IPS DF 4.7 (cell line): ENCODE data around the gene S100A8.
"Not testable (repeated sequence)": the region's sequence is repeated elsewhere in the genome, so short reads cannot be mapped to it uniquely, and the experiment has no call there.

Experiments
- DNase-seq: peaks from one replicate; pipeline ENCODE4 v3.0.0-alpha.2; 2013; ENCODE audit warnings: low spot score; ENCODE audit errors: extremely low read depth

S100A8 gene

DNA sequence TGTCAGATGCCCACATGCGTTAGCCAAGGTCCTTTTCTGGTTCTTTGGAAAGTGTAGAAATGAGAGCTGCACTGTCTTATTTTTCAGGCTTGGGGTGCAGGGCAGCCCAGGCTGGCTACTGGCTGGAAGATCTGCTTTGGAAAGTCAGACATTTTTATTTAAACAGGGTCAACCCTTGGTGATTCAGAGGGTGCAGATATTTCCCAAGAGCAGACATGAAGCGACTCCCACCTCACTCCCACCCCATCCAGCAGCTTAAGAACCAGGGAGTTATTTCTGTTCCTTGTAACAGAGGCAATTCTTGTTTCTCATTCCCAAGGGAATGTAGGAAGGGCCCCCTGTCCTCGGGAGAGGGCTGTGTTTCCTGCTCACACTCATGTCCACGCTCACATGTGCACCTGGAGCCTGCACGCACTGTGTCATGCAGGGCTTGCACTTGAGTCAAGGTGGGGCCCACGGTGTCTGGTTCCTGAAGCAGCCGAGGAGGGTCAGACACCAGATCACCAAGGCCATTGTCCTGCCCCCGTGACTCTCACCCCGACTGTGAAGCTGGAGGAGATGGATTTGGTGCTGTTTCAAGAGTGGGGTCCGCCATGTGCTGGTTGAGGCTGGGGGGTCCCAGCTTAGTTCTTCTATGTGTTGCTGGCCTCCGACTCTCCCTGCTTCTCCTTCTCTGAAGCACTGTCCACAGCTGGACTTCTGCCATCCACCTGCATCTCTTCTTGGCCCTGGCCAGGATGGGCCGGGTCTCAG, 26.4 kb upstream of the S100A8 start:
- DNase-seq = no peak

- no peak for DNase-seq
Observed at GRCh38 chr1:153415850-153416570, 25.1 kb upstream of the S100A8 start, which contains the start of gene S100A7A. TSS of gene S100A7A (plus strand) at chr1:153416520. CDS start at chr1:153418083, 1,563 bp downstream.

DNA sequence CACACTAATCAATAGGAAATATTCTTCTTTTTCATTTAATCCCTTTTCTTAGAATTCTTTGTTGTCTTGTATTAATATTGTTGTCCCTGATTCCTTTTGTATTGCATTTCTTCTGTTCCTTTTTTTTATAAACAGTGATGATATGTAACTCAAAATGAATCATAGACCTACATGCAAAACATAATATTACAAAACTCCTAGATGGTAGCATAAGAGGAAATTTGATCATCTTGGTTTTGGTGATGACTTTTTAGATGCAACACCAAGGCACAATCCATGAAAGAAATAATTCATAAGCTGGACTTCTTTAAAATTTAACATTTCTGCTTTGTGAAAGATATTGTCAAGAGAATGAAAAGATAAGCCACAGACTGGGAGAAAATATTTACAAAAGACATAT, 23.1 kb upstream of the S100A8 start:
- not testable (repeated sequence) for DNase-seq

- DNase-seq = not testable (repeated sequence)
Observed at GRCh38 chr1:153407274-153407673, 16.4 kb upstream of the S100A8 start.

- DNase-seq = not testable (repeated sequence)
Observed at GRCh38 chr1:153405825-153406599, 15.1 kb upstream of the S100A8 start.

GRCh38 chr1:153404768-153405167, 13.9 kb upstream of the S100A8 start:
- DNase-seq = no peak

DNA sequence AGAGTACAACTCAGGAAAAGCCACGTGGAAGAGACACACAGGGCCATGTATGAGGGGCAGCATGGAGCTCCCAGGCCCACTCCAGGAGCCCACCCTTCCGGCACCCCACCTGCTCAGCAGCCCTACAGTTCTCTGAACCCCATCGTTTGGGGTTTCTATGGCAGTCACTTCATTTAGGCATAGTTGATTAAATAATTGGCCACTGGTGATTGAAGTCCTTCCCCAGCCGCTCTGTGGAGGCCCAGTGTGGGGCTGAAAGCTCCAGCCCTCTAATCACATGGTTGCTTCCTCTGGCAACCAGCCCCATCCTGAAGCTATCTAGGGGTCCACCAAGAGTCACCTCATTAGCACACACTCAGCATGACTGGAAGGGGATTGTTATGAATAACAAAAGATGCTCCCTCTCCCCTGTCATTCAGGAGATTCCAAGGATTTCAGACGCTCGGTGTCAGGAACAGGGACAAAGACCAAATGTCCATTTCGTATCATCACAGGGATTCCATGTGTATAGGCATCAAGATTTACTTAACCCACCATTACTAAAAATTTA, 13.3 kb upstream of the S100A8 start:
- DNase-seq = no peak

GRCh38 chr1:153403421-153404085, 12.7 kb upstream of the S100A8 start:
- DNase-seq = no peak

DNA sequence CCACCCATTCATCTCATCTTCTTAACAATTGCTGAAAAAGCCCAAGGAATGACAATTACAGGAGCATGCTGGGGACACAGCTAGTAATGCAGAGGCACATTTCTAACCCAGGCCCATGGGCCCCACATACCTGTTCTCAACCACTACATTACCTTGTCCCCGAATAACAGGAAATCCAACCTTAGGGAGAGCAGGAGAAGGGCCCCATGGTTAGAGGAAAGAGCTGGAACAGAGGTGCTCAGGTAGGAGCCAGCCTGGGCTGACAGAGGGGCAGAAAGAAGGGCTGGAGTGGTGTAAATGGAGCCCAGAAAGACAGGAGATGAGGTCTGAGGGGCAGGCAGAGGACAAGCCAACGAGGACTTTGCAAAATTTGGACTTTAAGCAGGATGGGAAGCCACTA, 11.4 kb upstream of the S100A8 start:
- no peak for DNase-seq

DNA sequence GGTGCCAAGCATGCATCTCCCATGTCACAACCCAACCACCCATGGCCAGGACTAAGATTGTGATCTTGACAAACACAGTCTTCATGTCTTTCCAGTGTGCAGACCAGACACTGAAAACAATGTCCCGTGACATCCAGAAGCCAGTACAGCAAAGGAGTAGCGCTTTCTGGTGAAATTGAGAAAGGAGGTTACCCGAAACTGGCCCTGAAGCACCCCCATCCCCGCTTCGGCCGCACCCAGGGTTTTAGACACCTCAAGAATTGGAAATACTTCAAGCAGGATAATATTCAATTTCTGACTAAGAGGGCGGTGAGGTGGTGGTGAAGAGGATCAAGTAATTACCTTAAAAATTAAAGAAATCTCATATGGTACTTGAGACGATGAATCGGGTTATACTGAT, 10.6 kb upstream of the S100A8 start:
- no peak for DNase-seq

DNA sequence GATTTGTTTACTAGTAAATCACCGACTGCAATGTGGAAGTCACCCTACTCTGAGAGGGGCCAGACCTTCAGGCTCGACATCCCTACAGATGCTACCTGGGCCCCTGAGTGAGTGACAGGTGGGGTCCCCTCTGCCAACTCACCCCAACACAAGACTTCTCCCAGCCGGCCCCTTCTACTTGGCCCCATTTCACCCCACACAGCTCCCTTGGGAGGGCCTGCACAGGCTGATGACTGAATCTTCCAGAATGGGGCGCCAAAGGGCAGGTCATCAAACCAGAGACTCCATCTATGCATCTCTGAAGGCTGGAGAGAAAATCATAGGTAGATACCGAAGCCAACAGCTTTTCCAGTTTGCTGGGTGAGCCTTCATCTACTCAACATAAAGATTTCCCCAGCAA, 9.4 kb upstream of the S100A8 start:
- no peak for DNase-seq

- no peak for DNase-seq
Observed at GRCh38 chr1:153399401-153400055, 8.7 kb upstream of the S100A8 start.

DNA sequence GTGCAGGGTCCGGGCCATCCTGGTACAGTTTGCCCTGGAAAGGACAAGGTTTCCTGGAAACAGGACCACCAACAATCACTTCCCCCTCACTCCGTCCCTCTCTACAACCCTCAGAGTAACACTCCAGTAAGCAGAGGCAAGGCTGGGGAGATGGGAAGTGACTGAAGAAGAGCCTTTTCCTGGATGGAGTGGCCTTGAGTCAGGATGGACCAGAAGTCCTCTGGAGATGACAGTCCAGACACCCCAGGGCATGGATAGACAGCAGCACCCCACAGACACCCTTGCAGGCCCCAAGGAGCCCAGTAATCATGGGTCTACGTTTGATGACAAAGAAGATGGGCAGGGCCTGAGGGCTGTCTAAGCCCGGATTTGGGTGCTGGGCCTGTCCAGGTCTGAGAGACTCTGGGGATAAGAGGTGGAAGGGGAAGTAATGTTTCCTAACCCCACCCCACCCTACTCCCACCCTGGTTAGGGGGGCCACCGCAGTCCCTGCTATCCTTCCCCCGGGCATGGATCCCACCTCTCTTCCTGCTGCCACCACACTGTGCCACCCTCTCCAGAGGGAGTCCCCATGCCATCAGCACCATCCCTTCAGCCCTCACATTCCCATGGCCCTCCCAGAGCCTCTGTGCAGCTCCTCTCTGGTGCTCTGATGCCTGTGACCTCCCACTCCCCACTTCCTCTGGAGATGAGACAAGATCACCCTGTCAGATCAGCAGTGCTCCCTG, 7.2 kb upstream of the S100A8 start:
- no peak for DNase-seq

- no peak for DNase-seq
Observed at GRCh38 chr1:153397051-153397923, 6.4 kb upstream of the S100A8 start.

GRCh38 chr1:153396461-153396860, 5.6 kb upstream of the S100A8 start:
- DNase-seq = no peak

GRCh38 chr1:153395776-153396175, 4.9 kb upstream of the S100A8 start:
- DNase-seq = no peak

GRCh38 chr1:153395136-153395685, 4.3 kb upstream of the S100A8 start:
- DNase-seq = no peak

DNA sequence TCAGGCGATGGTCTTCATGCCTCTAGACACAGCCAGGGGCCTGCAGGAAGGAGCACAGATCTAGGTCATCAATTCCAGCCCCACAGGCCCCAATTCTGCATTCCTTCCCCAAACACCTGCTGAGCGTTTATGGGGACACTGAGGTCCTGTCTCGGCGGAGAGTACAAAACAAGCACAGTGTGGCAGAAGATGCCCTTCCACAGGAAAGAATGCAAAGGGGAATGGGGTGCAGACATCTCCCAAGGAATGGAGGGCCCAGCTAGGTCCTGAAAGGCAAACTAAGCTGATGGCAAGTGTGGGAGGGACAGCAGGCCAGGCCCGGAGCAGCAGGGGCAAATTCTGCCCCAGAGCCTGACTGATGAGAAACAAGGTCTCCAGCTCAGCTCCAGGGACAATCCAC, 3.5 kb upstream of the S100A8 start:
- no peak for DNase-seq

GRCh38 chr1:153393926-153394325, 3.1 kb upstream of the S100A8 start:
- peak; percentile 9 for DNase-seq
